Testis (tissue), 3 donors: ENCODE data around the gene NPAS2. TPM values are rescaled to one million over a fixed set of nuclear protein-coding genes. Genes with fewer than 3 reads are reported as not detected.

Source experiments
- DNase-seq: peaks from one replicate; pipeline ENCODE4 v3.0.0-alpha.2; 2019
- H3K27ac ChIP-seq, 2 donors: fragments of 200-600 bp; sonication (generic); one replicate each; pipeline ENCODE4 v1.5.1; 2019
- H3K27me3 ChIP-seq: fragments of 200-600 bp; sonication (generic); one replicate; pipeline ENCODE4 v1.5.1; 2019
- H3K36me3 ChIP-seq: fragments of 200-600 bp; sonication (generic); one replicate; pipeline ENCODE4 v1.5.1; 2017; ENCODE audit warnings: low read depth; ENCODE audit errors: missing control alignments
- H3K4me1 ChIP-seq: fragments of 200-600 bp; sonication (generic); one replicate; pipeline ENCODE4 v1.5.1; 2019
- H3K4me3 ChIP-seq, 2 donors: fragments of 200-600 bp; sonication (generic); one replicate each; pipeline ENCODE4 v1.5.1; 2017 to 2019
- H3K9me3 ChIP-seq: fragments of 200-600 bp; sonication (generic); one replicate; pipeline ENCODE4 v1.5.1; 2017
- POLR2A ChIP-seq: fragments of 450-650 bp; IDR thresholded peaks from one replicate; pipeline ENCODE4 v1.6.1; 2017; ENCODE audit warnings: antibody characterized with exemption, mild to moderate bottlenecking, moderate library complexity
- WGBS, 2 donors: methylation state at CpG; one replicate each; pipeline ENCODE4 v1.1.5; 2018; 5-methylcytosine and 5-hydroxymethylcytosine counted together
- intact Hi-C: fragments of 100-400 bp; cut with DNase I; formaldehyde crosslinking; loops from one replicate; pipeline ENCODE4 v1.15.1; 2023; ENCODE audit warnings: low total_unique reads
- polyA plus RNA-seq: library from polyadenylated mRNA; stranded (reverse); fragments of 350-450 nt; fragmentation: Illumina TruSeq; extraction: RNeasy Lipid Tissue Mini Kit (QIAGEN cat#74804); gene quantifications from one replicate; pipeline ENCODE4 v1.2.3, GENCODE V29; 2014; ENCODE audit warnings: low read depth, low replicate concordance; ENCODE audit not compliant: insufficient read depth
- total RNA-seq, 2 donors: library from RNA; depleted of rRNA; stranded (reverse); fragments of >200 nt; gene quantifications; one replicate each; pipeline ENCODE4 v1.2.3, GENCODE V29; 2016
- TF ChIP-seq, protein P1 (sequence below), 3 experiments: fragments of 450-650 bp in 2 of 3; fragments of 200-600 bp in 1 of 3; sonication (generic) in 1 of 3; IDR thresholded peaks; one replicate each; pipeline ENCODE4 v1.5.1; 2016 to 2019; ENCODE audit warnings: antibody characterized with exemption in 3 of 3, mild to moderate bottlenecking in 2 of 3, moderate library complexity in 1 of 3

The NPAS2 gene
- total and polyA plus RNA-seq, 3 donors from 2014 or later, result 20.4 to 64.2 (median 46.7) TPM

- no peak for TF ChIP-seq POLR2A
- TF ChIP-seq, protein P1, sequence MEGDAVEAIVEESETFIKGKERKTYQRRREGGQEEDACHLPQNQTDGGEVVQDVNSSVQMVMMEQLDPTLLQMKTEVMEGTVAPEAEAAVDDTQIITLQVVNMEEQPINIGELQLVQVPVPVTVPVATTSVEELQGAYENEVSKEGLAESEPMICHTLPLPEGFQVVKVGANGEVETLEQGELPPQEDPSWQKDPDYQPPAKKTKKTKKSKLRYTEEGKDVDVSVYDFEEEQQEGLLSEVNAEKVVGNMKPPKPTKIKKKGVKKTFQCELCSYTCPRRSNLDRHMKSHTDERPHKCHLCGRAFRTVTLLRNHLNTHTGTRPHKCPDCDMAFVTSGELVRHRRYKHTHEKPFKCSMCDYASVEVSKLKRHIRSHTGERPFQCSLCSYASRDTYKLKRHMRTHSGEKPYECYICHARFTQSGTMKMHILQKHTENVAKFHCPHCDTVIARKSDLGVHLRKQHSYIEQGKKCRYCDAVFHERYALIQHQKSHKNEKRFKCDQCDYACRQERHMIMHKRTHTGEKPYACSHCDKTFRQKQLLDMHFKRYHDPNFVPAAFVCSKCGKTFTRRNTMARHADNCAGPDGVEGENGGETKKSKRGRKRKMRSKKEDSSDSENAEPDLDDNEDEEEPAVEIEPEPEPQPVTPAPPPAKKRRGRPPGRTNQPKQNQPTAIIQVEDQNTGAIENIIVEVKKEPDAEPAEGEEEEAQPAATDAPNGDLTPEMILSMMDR (IDR thresholded peaks at IDR 0.05), result no peak
- Histone ChIP-seq H3K9me3 (no peaks in the 10 kb centered on the region), H3K4me3 (no peak overlapping the region), H3K27ac (no peak overlapping the region), H3K36me3 (no peaks in the 10 kb centered on the region), H3K4me1 (no peaks in the 10 kb centered on the region), H3K27me3 (no peaks in the 10 kb centered on the region)
- intact Hi-C loops, result no loop called here
- DNase-seq, result no peak
- 91 to 97% methylated on average over 5 of the region's 5 CpGs for WGBS, 2 donors
Observed at GRCh38 chr2:100906679-100907078, 86.7 kb downstream of the NPAS2 start.

DNA sequence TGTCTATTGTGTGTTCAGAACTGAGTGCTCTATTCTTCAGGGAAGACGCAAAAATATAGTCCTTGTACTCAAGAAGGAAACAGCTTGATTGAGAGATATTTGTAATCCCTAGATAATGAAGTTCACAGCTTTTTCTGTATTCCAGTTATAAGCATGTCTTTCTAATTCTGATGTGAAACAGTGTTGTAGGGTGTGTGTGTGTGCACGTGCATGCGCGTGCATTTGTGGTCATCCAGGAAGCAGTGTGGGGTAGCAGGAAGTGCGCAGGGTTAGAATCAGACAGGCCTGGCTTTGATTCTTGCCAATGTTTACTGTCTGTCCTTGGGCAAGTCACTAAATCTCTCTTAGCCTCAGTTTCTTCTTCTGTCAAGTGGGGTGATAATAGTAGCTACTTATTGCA lies 87.9 kb downstream of the NPAS2 start:
- Histone ChIP-seq H3K27ac (no peak overlapping the region), H3K27me3 (no peaks in the 10 kb centered on the region), H3K4me1 (no peaks in the 10 kb centered on the region), H3K36me3 (no peaks in the 10 kb centered on the region), H3K4me3 (no peak overlapping the region), H3K9me3 (no peaks in the 10 kb centered on the region)
- WGBS, 2 donors, result 85 to 88% methylated on average over 5 of the region's 5 CpGs
- no peak for TF ChIP-seq POLR2A
- intact Hi-C loops, result no loop called here
- DNase-seq, result no peak

GRCh38 chr2:100909534-100910081 lies 89.7 kb downstream of the NPAS2 start:
- no peaks in the 10 kb centered on the region for H3K36me3 ChIP-seq
- intact Hi-C loops, result no loop called here

GRCh38 chr2:100910111-100910510 lies 90.2 kb downstream of the NPAS2 start:
- Histone ChIP-seq H3K36me3 (no peaks in the 10 kb centered on the region), H3K4me1 (no peaks in the 10 kb centered on the region), H3K27ac (no peak overlapping the region), H3K27me3 (no peaks in the 10 kb centered on the region), H3K4me3 (no peak overlapping the region), H3K9me3 (no peaks in the 10 kb centered on the region)
- DNase-seq, result no peak
- TF ChIP-seq POLR2A, result no peak
- TF ChIP-seq, protein P1 (IDR thresholded peaks at IDR 0.05), result no peak
- WGBS, 2 donors, result 81 to 82% methylated on average over 3 of the region's 3 CpGs
- intact Hi-C loops, result no loop called here

More at GRCh38 chr2:100909534-100910081, 89.7 kb downstream of the NPAS2 start:
- no peaks in the 10 kb centered on the region for H3K27me3 ChIP-seq
- WGBS, 2 donors, result 66 to 70% methylated on average over 10 of the region's 10 CpGs
- no peaks in the 10 kb centered on the region for H3K9me3 ChIP-seq
- no peaks in the 10 kb centered on the region for H3K4me1 ChIP-seq
- no peak overlapping the region for H3K4me3 ChIP-seq
- no peak for DNase-seq
- TF ChIP-seq, protein P1 (IDR thresholded peaks at IDR 0.05), result no peak
- no peak for TF ChIP-seq POLR2A
- no peak overlapping the region for H3K27ac ChIP-seq

DNA sequence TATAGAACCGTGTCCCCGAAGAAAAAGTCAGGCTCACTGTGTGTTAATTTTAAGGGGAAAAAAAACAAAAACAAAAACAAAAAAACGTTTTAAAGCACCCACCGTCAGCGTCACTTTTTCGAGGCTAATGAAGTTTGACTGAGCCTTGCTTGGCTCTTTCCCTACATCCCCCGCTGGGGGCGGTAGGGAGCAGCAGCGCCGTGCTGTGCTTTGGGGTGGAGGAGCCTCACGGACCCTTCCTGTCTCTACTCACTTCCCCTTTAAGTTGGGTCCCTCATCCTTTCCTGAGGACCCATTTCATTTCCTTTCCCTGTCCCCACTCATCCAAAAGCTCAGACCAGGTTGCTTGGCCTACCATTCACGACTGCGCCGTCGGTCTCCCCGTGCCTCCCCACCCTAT lies 99.4 kb downstream of the NPAS2 start:
- 30 to 34% methylated on average over 16 of the region's 16 CpGs for WGBS, 2 donors
- peak; percentile 40 for DNase-seq
- intact Hi-C loops, result no loop called here
- H3K27ac ChIP-seq, result no peak overlapping the region
- no peaks in the 10 kb centered on the region for H3K36me3 ChIP-seq
- H3K4me3 ChIP-seq, result peak overlapping the region in 1 of 2 donors; percentile 13
- no peak for TF ChIP-seq POLR2A
- TF ChIP-seq, protein P1 (IDR thresholded peaks at IDR 0.05), result peak in 2 of 3 experiments; percentile 34 to 50
- peaks cover 10% of the 10 kb centered on the region for H3K4me1 ChIP-seq
- H3K9me3 ChIP-seq, result no peaks in the 10 kb centered on the region
- no peaks in the 10 kb centered on the region for H3K27me3 ChIP-seq
